Activated CD4-positive, CD25-positive, alpha-beta regulatory T cell treated with anti-CD3 and anti-CD28 coated beads, Interleukin-2, amount 50 U/mL, for 24 hours (primary cell): ENCODE measurements around the gene PAF1.

Source experiments
- ATAC-seq, 2 donors: fragments of 150-1000 bp; cut with Tn5 transposase; one replicate each; pipeline ENCODE4 v1.10.0; 2021; ENCODE audit warnings: mild to moderate bottlenecking in 1 of 2, moderate library complexity in 1 of 2

PAF1 gene

GRCh38 chr19:39405261-39405957 lies 14.5 kb upstream of the PAF1 start:
- no peak for ATAC-seq

DNA sequence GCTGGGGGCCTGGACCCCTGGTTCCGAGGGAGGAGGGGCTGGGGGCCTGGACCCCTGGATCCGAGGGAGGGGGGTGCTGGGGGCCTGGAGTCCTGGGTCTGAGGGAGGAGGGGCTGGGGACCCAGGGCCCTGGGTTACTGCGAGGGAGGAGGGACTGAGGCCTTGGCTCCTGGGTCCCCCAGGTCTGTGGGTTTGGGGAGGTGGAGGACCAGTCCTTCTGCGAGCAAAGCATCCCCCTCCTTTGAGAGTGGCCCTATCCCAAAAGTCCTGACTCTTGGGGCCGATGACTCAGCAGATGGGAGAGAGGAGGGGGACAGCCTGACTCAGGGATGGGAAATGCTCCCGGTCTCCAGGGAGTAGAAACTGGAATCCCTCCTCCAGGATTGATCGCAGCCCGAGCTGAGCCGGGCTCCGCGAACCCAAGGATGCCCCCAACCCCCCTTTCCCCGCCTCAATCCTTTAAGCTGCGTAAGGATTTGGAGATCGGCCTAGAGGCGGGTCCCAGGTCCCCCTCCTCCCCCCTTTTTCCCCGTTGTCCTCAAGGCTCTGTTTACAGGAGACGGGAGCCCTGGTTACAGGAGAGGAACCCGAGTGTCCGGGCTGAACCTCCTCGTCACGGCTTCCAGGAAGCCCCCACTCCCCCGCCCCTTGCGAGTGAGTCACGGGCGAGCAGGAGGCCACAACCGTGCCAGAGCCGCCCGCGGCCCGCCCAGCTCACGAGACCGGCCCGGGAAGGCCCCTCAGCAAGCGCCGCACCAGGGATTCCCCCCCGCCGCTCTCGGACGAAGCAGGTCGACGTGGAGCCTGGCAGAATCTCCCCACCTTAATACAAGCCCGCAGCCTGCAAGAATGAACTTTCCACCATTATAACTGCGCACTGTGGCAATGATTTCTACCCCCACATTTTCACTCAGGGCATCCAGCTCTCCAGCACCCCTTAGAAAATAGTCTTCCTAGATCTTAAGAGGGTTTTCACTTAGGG lies 12.7 kb upstream of the PAF1 start:
- peak; percentile 40 for ATAC-seq

GRCh38 chr19:39402346-39403300 lies 11.7 kb upstream of the PAF1 start:
- ATAC-seq, result peak; percentile 0 to 1

DNA sequence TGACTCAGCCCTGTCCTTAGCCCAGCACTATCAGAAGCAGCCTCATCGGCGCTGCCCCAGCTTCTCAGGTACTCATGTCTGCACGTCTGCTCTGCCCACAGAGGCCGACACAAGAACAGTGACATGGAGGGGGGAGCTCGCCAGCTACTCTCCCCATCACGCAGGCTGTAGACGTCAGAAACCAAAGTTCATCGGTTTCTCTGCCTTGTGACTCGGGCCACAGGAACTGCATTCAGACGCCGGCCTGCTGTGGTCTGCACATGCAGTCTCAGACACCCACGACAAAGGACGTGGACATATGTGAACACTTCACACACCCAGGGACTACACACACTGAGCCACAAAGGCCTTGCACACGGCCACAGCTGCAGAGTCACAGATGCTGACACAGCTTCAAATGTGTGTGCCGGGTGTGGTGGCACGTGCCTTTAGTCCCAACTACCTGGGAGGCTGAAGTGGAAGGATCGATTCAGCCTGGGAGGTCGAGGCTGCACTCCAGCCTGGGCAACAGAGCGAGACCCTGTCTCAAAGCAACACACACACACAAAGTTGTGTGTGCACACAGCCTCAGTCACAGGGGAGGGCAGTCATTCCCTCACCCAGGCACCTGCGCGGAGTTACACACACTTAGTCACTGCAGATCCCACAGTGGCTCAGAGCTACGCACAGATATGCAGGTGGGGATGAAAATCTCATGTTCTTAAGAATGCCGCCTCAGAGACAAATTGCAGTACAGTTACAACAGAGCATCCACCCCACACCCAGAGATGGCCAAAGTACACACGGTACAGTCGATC lies 10.8 kb upstream of the PAF1 start:
- ATAC-seq, result peak; percentile 67

GRCh38 chr19:39401070-39401548 lies 10.2 kb upstream of the PAF1 start:
- peak; percentile 0 for ATAC-seq

DNA sequence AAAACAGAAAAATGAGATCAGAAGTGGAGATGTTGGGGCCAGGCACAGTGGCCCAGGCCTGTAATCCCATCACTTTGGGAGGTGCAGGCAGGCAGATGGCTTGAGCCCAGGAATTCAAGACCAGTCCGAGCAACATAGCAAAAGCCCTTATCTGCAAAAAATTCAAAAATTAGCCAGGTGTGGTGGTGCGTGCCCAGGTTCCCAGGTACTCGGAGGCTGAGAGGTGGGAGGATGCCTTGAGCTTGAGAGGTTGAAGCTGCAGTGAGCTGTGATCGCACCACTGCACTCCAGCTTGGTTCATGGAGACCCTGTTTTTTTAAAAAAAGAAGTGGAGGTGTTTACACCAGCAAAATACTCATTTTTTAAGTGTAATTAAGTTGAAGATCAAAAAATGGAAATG lies 9.2 kb upstream of the PAF1 start:
- ATAC-seq, result no peak

- no peak for ATAC-seq
Measured at GRCh38 chr19:39399668-39400050, 8.8 kb upstream of the PAF1 start.

GRCh38 chr19:39398297-39398864 lies 7.5 kb upstream of the PAF1 start:
- no peak for ATAC-seq

DNA sequence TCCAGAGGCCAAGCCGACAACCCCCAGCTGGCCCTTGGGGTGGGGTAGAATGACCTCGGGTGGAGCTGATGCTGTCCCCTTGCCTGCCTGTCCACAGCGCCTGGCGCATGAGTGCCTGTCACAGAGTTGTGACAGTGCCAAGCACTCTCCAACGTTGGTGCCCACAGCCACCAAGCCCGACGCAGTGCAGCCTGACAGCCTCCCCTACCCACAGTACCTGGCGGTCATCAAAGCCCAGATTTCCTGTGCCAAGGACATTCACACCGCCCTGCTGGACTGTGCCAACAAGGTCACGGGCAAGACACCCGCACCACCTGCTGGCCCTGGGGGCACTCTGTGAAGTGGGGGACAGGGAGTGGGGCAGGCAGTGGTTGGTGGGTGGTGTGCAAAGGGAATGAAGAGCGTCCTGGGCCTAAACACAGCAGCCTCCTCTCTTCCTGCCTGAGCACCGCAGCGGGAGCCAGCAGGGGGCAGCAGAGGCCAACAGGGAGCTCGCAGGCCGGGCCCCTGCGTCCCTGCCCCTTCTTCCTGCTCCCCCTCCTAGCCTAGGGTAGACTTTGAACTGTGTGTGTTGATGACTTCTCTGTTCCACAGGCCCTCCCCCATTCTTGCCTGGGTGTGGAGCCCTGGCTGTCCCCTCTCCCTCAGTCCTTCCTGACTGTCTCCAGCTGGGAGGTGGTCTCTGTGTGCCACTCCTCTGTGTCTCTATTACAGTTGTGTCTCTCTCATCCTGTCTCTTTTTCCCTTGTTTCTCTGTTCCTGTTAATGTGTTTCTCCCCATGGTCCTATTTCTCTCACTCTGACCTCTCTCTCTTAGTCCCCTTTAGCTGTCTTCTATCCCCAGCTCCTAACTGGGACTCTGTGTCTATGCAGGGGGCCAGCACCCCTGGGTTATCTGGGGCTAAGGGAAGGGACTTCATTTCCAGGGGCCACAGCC lies 6.7 kb upstream of the PAF1 start:
- ATAC-seq, result peak; percentile 50 to 58

GRCh38 chr19:39390451-39390750 lies 505 bp downstream of the PAF1 start:
- no peak for ATAC-seq

GRCh38 chr19:39389631-39390414 lies 1.1 kb downstream of the PAF1 start:
- no peak for ATAC-seq

GRCh38 chr19:39388657-39389056 lies 2.2 kb downstream of the PAF1 start:
- ATAC-seq, result no peak

GRCh38 chr19:39386557-39386956 lies 4.3 kb downstream of the PAF1 start:
- no peak for ATAC-seq

DNA sequence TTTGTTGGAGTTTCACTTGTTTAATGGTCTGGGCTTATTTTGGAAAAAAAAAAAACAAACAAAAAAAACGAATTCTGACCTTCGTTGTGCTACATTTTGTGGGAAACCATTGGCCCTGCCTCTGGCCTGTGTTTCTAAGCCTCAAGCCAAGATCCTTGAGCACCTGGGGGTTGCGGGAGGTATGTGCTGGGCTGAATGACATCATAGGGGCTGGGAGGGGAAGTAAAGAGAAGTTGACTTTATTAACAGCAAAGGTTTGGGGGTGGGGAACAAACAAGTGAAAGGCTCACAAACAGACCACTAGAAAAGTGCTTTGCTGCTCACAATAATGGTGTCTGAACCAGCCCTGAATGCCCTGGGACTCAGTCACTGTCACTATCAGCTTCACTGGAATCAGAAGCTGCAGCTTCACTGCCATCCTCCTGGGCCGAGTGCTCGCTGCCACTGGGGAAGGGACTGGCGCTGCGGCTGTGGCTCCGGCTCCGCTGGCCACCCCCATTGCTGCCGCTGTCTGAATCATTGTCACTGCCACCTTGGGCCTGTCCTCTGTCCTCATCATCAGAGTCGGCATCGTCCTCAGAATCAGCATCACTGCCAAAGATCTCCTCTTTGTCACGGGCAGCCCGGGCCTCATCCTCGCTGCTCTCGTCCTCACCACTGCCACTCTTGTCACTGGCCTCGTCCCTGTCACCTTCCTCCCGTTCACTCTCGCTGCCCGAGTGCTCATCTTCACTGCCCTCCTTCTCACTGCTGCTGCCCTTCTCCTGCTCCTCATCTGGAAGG lies 5.1 kb downstream of the PAF1 start:
- ATAC-seq, result no peak

- ATAC-seq, result no peak
Measured at GRCh38 chr19:39384839-39385568, 5.9 kb downstream of the PAF1 start.

DNA sequence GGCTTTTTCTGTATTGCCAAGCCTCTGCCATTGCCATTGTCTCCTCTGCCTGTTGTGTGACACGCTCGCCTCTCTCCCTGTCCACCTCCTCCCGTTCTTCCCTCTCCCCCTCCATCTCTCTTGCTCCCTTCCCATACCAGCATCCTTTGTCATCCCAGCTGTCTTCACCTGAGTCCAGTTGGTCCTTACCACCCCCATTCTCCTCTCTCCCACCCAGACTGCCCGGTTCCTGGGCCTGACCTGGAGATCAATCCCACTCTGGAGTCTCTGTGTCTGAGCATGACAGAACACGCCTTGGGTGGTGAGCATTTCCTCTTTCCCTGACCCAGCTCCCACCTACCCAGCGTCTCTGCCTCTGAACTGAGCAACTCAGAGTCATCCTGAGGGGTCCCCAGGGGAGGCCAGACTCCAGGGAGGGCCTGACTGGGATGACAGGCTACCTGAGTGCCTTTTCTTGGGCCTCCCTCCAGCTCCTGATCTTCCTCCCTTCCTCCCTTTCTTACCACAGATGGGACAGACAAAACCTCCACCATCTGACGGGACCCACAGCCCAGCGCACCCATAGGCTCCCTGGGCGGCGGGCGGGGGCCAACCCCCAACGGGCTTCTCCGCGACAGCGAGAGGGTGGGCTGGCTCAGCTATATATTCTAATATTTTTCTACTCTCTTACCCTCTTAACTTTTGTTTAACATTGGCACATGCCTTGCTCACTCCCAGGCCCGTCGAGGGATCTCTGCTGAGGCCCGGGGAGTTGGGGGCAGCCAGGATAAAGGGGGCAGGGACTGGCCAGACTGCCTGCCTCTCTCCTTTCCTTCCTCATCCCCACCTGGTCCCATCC lies 7.7 kb downstream of the PAF1 start:
- ATAC-seq, result no peak
